NCI-H524 (cell line): Measurements from ENCODE around the gene CPZ.
"Not testable (repeated sequence)": the region's sequence is repeated elsewhere in the genome, so short reads cannot be mapped to it uniquely, and the experiment has no call there.

Experiments used
- DNase-seq, 2 experiments: peaks; one replicate each; lab custom pipeline; 2025; lab: John Stamatoyannopoulos, UW

CPZ gene

DNA sequence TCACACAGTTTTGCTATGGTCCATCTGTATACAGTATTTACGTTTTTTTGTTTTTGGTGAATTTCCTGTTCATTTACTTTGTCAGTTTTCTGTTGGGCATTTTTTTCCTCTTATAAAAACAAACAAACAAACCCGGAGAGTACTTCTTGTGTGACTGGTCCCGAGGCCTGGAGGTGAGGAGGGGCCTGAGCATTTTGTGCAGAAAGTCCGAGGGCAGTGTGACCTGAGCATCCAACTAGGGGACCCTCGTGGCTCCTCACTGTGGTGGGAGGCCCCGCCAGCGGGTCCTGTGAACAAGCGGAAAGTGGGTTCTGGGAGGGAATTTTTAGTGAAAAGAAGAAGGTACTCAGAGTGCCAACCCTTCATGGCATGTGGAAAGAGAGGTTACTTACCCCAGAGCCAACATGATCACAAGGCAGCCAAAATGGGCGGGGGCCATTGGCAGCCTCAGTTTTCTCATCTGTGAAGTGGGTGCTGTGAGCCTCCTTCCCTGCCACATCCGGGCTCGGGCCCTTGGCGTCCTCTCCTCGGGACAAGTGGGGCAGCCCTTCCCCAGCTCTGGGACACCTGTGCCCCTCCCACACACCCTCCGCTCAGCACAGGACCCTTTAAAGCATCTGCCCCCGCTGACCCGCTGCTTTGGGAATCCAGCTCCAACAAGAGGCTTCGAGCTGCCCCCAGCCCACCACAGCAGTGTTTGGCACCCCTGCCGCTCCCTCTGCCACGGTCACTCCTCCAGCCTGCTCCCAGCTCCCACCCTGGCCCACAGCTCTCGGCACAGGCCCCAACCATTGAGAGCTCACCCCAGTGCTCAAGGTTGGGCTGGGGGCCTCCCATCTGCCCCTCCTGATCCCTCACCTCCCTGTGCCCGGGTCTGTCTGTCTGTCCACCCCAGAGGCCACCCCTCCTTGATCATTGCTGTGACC lies 35.2 kb upstream of the CPZ start:
- DNase-seq: no peak

DNA sequence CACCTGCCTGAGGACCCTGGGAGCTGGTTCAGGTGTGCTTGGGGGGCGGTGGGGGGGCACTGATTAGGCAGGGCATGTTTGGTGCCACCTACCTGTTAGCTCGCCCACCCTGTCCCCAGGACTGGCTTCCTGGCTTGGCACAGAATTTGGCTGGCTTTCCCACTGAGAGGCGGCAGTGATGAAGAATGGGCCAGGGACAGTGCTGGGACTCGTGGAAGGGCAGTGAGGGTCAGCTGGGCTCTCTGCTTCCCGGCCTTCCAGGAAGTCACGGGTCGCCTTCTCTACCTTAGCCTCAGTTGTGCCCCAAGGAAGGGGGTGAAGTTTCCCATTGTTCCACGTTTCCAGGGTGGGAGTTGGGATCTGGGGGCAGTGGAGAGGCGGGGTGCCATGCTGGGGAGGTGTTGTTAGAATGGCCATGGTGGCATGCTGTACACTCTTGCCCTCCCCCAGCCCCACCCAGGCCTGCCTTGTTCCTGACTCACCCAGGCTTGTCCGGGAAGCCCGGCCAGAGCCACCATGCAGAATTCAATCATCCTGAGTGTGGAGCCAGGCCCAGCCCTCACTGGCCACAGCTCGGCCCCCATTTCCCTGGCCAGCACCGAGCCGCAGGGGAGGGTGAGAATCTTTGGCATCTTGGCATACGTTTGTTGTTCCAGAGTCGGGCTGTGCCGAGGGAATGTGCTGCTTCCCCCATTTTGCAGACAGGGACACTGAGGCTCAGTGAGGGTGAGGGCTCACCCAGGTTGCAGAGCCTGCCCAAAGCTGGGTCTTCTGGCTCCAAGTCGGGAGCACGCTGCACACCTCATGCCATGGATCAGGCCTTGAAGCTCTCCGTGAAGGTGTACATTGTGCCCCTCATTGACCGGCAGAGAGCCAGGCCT lies 34.2 kb upstream of the CPZ start:
- DNase-seq: no peak

DNA sequence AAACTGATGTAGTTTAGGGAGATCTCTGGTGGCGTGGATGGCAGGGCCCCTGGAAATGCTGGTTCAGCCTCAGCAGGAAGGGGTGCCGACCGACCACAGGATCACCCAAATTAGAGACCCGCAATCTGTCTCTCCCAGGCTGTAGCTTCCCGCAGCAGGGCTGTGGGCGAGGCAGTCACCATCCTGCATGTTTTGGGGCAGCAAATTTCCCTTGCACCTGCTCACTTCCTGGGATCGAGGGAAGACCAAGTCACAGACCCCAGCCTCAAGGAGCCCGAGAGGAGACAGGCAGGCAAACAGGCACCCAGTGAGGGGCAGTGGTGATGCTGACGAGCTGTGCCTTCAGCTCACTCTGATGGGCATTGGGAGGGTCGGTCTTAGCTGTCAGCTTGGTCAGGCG lies 33.6 kb upstream of the CPZ start:
- no peak for DNase-seq

GRCh38 chr4:8559524-8560264 lies 32.9 kb upstream of the CPZ start:
- no peak for DNase-seq

GRCh38 chr4:8560265-8561047 lies 32.1 kb upstream of the CPZ start:
- no peak for DNase-seq

DNA sequence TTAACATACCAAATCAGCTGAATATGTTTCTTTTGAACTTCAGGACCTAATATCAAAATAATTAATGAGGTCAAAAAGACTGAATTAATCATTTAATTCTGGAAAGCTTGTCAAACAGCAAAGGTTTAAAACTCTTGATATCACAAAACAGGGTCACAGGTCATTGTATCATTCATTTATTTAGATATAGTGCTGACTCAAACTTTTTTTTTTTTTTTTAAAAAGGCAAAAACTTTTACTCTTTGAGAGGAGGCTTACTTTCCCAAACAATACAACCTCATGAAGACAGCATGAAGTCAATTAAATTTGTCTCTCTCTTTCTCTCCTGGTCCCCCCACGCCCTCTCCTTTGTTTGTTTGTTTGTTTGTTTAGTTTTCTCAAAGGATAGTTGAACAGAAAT lies 28.0 kb upstream of the CPZ start:
- DNase-seq: no peak

DNA sequence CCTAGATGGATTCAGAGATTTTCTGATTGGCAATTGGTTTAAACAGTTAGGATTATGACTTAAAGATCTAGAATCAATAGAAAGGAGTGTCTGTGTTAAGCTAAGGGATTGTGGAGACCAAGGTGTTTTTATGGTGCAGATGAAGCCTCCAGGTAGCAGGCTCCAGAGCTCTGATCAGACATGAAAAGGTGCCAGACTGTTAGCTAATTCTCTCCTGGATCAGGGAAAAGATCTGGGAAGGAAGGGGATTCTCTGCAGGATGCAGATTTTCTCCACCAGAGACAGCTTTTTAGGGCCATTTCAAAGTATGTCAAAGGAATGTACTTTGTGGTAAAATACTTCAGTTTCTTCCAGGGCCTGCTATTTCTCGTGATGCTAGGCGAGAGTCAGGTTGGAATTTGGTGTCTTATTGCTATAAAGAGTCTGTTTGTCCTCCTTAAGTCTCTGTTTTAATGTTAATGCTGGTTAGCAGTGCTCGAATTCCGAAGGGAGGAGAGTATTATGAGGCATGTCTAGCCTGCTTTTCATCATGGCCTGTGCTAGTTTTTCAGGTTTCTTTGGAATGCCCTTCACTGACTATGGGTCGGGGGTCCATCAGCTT lies 24.4 kb upstream of the CPZ start:
- no peak for DNase-seq

DNA sequence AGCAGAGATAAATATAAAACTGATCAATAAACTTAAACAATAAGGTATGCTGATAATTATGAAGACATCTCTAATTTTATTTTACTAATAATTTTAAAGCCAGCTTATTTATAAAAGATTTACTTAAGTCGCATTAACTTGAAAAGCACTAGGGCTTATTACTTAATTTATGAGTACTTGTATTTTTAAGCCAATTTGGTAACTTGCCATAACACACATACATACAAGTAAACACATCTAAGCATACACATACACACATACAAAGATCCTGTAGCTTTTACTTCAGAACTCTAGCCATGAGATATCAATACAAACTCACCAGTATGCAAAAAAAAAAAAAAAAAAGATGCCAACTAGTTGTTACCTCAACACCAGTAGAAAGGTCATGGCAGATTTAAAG lies 22.4 kb upstream of the CPZ start:
- DNase-seq: no peak

- DNase-seq: no peak
Observed at GRCh38 chr4:8571702-8572685, 20.6 kb upstream of the CPZ start.

DNA sequence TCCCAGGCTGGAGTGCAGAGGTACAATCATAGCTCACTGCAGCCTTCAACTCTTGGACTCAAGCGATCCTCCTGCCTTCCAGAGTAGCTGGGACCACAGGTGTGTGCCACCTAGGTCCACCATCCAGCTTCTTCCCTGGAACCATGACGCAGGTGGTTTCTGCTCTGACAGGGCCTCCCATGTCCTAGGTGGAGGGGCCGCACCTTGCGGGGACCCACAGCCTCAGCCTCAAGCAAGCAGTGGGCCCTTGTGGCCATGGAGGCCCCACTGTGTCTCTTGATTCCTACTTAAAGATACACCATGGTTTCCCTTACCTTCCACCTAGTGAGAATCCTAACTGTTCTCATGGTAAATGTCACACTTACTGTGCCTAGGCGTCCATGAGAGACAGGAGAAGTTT lies 19.3 kb upstream of the CPZ start:
- DNase-seq: no peak

GRCh38 chr4:8574796-8575370 lies 17.7 kb upstream of the CPZ start:
- DNase-seq: no peak

- DNase-seq: no peak
Observed at GRCh38 chr4:8575457-8575856, 17.1 kb upstream of the CPZ start.

- DNase-seq: not testable (repeated sequence)
Observed at GRCh38 chr4:8576591-8576990, 16.0 kb upstream of the CPZ start.

DNA sequence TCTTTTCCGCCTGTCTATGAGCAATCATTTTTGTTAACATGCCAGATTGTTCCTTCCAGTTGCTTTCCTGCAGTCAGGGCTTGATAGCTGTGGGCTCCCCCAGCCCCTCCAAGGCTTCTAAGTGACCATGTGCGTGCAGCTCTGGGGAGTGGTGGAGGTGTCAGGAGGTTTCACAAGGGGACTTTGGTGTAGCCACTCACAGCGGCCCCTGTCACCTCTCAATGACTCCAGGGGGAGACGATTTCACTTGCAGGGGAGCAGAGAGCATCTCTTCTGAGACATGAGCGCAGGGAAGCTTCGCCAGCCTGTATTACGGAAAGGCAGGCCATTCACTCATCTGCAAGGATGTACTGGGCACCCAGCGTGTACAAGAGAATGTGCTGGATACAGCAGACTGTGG lies 15.5 kb upstream of the CPZ start:
- no peak for DNase-seq

GRCh38 chr4:8577972-8578371 lies 14.6 kb upstream of the CPZ start:
- no peak for DNase-seq

DNA sequence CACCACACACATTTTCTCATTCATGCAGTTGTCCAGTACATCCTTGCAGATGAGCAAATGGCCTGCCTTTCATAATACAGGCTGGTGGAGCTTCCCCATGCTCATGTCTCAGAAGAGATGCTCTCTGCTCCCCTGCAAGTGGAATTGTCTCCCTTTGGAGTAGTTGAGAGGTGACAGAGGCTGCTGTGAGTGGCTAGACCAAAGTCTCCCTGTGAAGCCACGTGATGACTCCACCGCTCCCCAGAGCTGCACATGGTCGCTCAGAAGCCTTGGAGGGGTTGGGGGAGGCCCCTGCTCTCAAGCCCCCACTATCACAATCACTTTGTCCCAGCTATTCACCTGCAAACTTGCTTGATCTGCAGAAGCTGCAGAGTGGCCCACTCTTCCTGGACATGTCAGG lies 13.8 kb upstream of the CPZ start:
- no peak for DNase-seq

DNA sequence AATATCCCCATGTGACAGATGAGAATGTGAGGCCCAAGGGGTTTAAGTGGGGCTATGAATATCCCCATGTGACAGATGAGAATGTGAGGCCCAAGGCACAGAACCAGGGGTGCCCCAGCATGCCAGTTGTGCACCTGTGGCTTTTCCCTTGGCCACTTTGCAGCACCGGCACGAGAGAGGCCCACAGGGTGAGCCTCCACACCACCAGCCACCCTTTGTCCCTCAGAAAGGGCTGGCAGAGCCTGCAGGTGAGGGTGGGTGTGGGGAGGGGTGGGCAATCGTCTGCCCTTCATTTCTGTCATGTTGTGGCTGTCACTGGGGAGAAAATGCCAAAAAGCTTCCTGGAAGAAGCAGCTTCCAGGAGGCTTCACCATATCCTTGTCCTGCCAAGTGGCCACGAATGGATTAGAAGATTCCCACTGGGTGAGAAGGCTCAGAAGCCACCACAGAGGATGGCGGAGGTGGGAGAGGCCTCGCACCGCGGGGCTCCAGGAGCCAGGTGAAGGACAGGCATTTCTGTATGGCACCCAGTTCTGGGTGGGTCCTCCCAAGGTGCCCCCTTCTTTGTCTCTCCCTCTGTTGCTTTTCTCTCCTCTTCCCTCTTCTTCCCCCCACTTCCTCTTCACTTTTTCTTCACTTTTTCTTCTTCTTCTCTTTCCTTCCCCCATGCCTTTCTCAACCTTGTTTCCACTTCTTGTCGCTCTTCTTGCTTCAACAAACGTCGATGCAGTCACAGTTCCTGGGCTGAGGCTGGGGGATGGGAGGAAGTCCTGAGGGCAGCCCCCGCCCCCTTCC lies 12.8 kb upstream of the CPZ start:
- no peak for DNase-seq

DNA sequence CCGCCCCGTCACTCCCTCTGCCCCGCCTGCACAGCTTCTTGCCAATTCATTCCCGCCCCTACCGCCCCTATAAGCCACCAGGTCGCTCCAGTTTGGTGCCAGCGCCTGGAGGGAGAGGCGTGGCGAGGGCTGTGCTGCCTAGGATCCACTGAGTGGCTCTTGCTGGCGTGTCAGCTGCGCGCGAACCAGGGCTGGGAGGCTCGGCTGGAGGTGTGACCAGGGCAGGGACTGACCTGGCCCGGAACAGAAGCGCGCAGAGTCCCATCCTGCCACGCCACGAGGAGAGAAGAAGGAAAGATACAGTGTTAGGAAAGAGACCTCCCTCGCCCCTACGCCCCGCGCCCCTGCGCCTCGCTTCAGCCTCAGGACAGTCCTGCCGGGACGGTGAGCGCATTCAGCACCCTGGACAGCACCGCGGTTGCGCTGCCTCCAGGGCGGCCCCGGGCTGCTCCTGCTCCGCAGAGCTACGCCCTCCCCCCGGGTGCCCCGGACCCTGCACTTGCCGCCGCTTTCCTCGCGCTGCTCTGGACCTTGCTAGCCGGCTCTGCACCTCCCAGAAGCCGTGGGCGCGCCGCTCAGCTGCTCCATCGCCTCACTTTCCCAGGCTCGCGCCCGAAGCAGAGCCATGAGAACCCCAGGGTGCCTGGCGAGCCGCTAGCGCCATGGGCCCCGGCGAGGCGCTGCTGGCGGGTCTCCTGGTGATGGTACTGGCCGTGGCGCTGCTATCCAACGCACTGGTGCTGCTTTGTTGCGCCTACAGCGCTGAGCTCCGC lies 12.1 kb upstream of the CPZ start, which contains the start of gene GPR78:
TSS of gene GPR78 (plus strand) at position 72 of the 773 bp plus-strand sequence. CDS start at position 663, 591 bp downstream.
- peak; percentile 53 to 54 for DNase-seq
